K562 (cell line): ENCODE results near the gene FBXO9. TPM values are rescaled to one million over a fixed set of nuclear protein-coding genes. Genes with fewer than 3 reads are reported as not detected.
A peak's percentile ranks its signal among the peaks of the same experiment; 100 is the strongest.

Experiments
- ASH1L ChIP-seq: fragments of 450-650 bp; IDR thresholded peaks from 2 replicates; pipeline ENCODE4 v1.6.1; 2018; ENCODE audit warnings: borderline replicate concordance, mild to moderate bottlenecking, low read depth; ENCODE audit not compliant: partially characterized antibody
- CREB5 ChIP-seq: fragments of 250-450 bp; sonication (Bioruptor Pico); IDR thresholded peaks from 2 replicates; pipeline ENCODE4 v1.5.0; 2020; ENCODE audit warnings: mild to moderate bottlenecking
- ELK1 ChIP-seq: sonication (generic); formaldehyde crosslinking; IDR thresholded peaks from 2 replicates; pipeline ENCODE4 v1.8.1; 2022; ENCODE audit warnings: missing genetic modification reagents
- ETV6 ChIP-seq, 3 experiments: fragments of 150-350 bp in 1 of 3; sonication (generic) in 1 of 3; formaldehyde crosslinking in 1 of 3; IDR thresholded peaks; 2 replicates each; pipeline versions ENCODE4 v1.6.1 to v1.8.0; 2014 to 2022; ENCODE audit warnings: borderline replicate concordance in 2 of 3, low read depth in 2 of 3, antibody characterized with exemption in 1 of 3, low read length in 1 of 3, mild to moderate bottlenecking in 1 of 3, missing genetic modification reagents in 1 of 3
- FOXP4 ChIP-seq: sonication (generic); formaldehyde crosslinking; IDR thresholded peaks from 2 replicates; pipeline ENCODE4 v1.8.0; 2022; ENCODE audit warnings: mild to moderate bottlenecking, missing genetic modification reagents, borderline replicate concordance
- HNRNPH1 ChIP-seq: fragments of 200-400 bp; formaldehyde crosslinking; optimal IDR thresholded peaks from 2 replicates; pipeline ENCODE3; 2017; ENCODE audit warnings: low read depth, mild to moderate bottlenecking, low read length, moderate library complexity
- HNRNPL ChIP-seq: fragments of 200-400 bp; formaldehyde crosslinking; IDR thresholded peaks from 2 replicates; pipeline ENCODE4 v1.6.1; 2017; ENCODE audit warnings: low read depth, mild to moderate bottlenecking, low read length
- HNRNPUL1 ChIP-seq: fragments of 200-400 bp; formaldehyde crosslinking; IDR thresholded peaks from 2 replicates; pipeline ENCODE4 v1.6.1; 2017; ENCODE audit warnings: low read length
- KDM2B ChIP-seq: fragments of 250-450 bp; sonication (Bioruptor Pico); IDR thresholded peaks from 2 replicates; pipeline ENCODE4 v1.8.0; 2021; ENCODE audit warnings: mild to moderate bottlenecking, moderate library complexity
- KLF10 ChIP-seq: fragments of 250-450 bp; sonication (Bioruptor Pico); IDR thresholded peaks from 2 replicates; pipeline ENCODE4 v1.6.1; 2021; ENCODE audit warnings: matching md5 sums
- MAFF ChIP-seq: IDR thresholded peaks from 2 replicates; pipeline ENCODE4 v1.6.1; 2012; ENCODE audit warnings: low read length, improper control_type of control experiment
- MED1 ChIP-seq: sonication (generic); formaldehyde crosslinking; IDR thresholded peaks from 2 replicates; pipeline ENCODE4 v1.8.1; 2023; ENCODE audit warnings: missing genetic modification reagents, borderline replicate concordance
- NCOA6 ChIP-seq: fragments of 450-650 bp; IDR thresholded peaks from 2 replicates; pipeline ENCODE4 v1.6.1; 2017; ENCODE audit warnings: mild to moderate bottlenecking
- PHB2 ChIP-seq: fragments of 450-650 bp; IDR thresholded peaks from 2 replicates; pipeline ENCODE4 v1.6.1; 2017; ENCODE audit warnings: low read depth
- SAP30 ChIP-seq: fragments of 200-600 bp; sonication (generic); IDR thresholded peaks from 2 replicates; pipeline ENCODE4 v1.6.1; 2012; ENCODE audit warnings: borderline replicate concordance, low read depth, mild to moderate bottlenecking, moderate library complexity, low read length, control low read depth, inconsistent platforms; ENCODE audit not compliant: insufficient read depth, poor library complexity, severe bottlenecking
- SIRT6 ChIP-seq: IDR thresholded peaks from one replicate; pipeline ENCODE4 v1.6.1; 2012; ENCODE audit warnings: low read depth, mild to moderate bottlenecking, control low read depth, inconsistent platforms, low read length, moderate library complexity
- SIX5 ChIP-seq, 2 experiments: IDR thresholded peaks; 2 replicates each; pipeline ENCODE4 v1.6.1; 2011; ENCODE audit warnings: low read length in 2 of 2, borderline replicate concordance in 1 of 2, low read depth in 1 of 2, mild to moderate bottlenecking in 1 of 2, moderate library complexity in 1 of 2; ENCODE audit not compliant: insufficient read depth in 1 of 2
- SMARCA5 ChIP-seq: fragments of 450-650 bp; IDR thresholded peaks from 2 replicates; pipeline ENCODE4 v1.6.1; 2016
- TAF1 ChIP-seq: IDR thresholded peaks from 2 replicates; pipeline ENCODE4 v1.6.1; 2011; ENCODE audit warnings: mild to moderate bottlenecking, low read length, moderate library complexity; ENCODE audit not compliant: insufficient read depth, control insufficient read depth, severe bottlenecking; ENCODE audit errors: extremely low read depth
- TEAD4 ChIP-seq, 2 experiments: sonication (generic) in 1 of 2; formaldehyde crosslinking in 1 of 2; IDR thresholded peaks; 2 replicates each; pipeline versions ENCODE4 v1.6.1 to v1.8.0; 2012 to 2022; ENCODE audit warnings: borderline replicate concordance in 1 of 2, inconsistent platforms in 1 of 2, low read length in 1 of 2, mild to moderate bottlenecking in 1 of 2, missing genetic modification reagents in 1 of 2
- TGIF2 ChIP-seq: sonication (generic); formaldehyde crosslinking; IDR thresholded peaks from 2 replicates; pipeline ENCODE4 v1.8.1; 2022; ENCODE audit warnings: mild to moderate bottlenecking, missing genetic modification reagents, moderate library complexity
- ZEB2 ChIP-seq: fragments of 450-650 bp; IDR thresholded peaks from 2 replicates; pipeline ENCODE4 v1.6.1; 2016
- ZNF165 ChIP-seq: fragments of 250-450 bp; sonication (Bioruptor Pico); IDR thresholded peaks from 2 replicates; pipeline ENCODE4 v1.4.0; 2020; ENCODE audit warnings: borderline replicate concordance
- polyA plus RNA-seq, 8 experiments: library from polyadenylated mRNA; depleted of rRNA in 4 of 8; stranded (reverse) in 5 of 8; unstranded in 3 of 8; fragments of >200 nt; fragmentation: Nextera tagmentation in 2 of 8; fragmentation: Illumina TruSeq in 1 of 8; extraction: Ambion mirVana in 2 of 8; extraction: Trizol in 1 of 8; gene quantifications; 2 replicates each; pipeline versions ENCODE4 v1.2.1 to v1.2.3, GENCODE V29; 2011 to 2014; ENCODE audit warnings: inconsistent platforms in 1 of 8, missing spikeins in 1 of 8
- total RNA-seq, 7 experiments: library from RNA; depleted of rRNA in 6 of 7; stranded (reverse); fragments of >200 nt in 6 of 7; fragmentation: Illumina TruSeq in 2 of 7; extraction: Trizol in 2 of 7; gene quantifications; 2 replicates each; pipeline versions ENCODE4 v1.2.1 to v1.2.3, GENCODE V29; 2011 to 2021; ENCODE audit warnings: low replicate concordance in 1 of 7

Gene FBXO9
- total and polyA plus RNA-seq, 9 of the 15 experiments (the other 6 are each of a cell fraction or from before 2014, with no cell fraction given), result 10.1 to 85.3 (median 51.4) TPM

GRCh38 chr6:53065266-53066076 lies at the start of gene FBXO9 (continued):
- TF ChIP-seq TEAD4 (IDR thresholded peaks at IDR 0.05; ENCODE audit: low read length), result no peak
- no peak for TF ChIP-seq TEAD4 (CRISPR knock-in tag; IDR thresholded peaks at IDR 0.05; ENCODE audit: borderline replicate concordance)
- TF ChIP-seq SMARCA5, result no peak
- TF ChIP-seq ZNF165, result no peak
- no peak for TF ChIP-seq HNRNPL
- no peak for TF ChIP-seq PHB2
- TF ChIP-seq ELK1, result no peak
- TF ChIP-seq ETV6 (IDR thresholded peaks at IDR 0.05; ENCODE audit: borderline replicate concordance in 1 of 2, low read depth in 2 of 2, low read length in 1 of 2), result no peak
- TF ChIP-seq ETV6 (CRISPR knock-in tag; IDR thresholded peaks at IDR 0.05; ENCODE audit: borderline replicate concordance), result no peak
- TF ChIP-seq KLF10, result no peak
- no peak for TF ChIP-seq SIRT6
- no peak for TF ChIP-seq SIX5 (IDR thresholded peaks at IDR 0.05; ENCODE audit: borderline replicate concordance in 1 of 2, insufficient read depth in 1 of 2, low read depth in 1 of 2, low read length in 2 of 2)
- no peak for TF ChIP-seq HNRNPUL1
- TF ChIP-seq ASH1L, result no peak
- no peak for TF ChIP-seq CREB5 (CRISPR knock-in tag)
- no peak for TF ChIP-seq KDM2B
- TF ChIP-seq TAF1, result peak; percentile 16
- TF ChIP-seq MAFF, result no peak
- no peak for TF ChIP-seq ZEB2
- TF ChIP-seq FOXP4 (CRISPR knock-in tag), result no peak
- no peak for TF ChIP-seq MED1 (CRISPR knock-in tag)
- TF ChIP-seq SAP30, result peak; percentile 25
- no peak for TF ChIP-seq HNRNPH1
- 0 out of 2 replicates have a peak, but pooled peaks have one; percentile 30 for TF ChIP-seq TGIF2 (CRISPR knock-in tag)
- no peak for TF ChIP-seq NCOA6
